Neural cell (in vitro differentiated cells): ENCODE data around the gene F11. TPM values are rescaled to one million over a fixed set of nuclear protein-coding genes. Genes with fewer than 3 reads are reported as not detected.

Source experiments
- H2AFZ ChIP-seq: fragments of 200-600, 300-800 bp; sonication (generic), shearing (Covaris generic); 2 replicates; pipeline ENCODE4 v1.6.0; 2014; ENCODE audit warnings: low read depth, mild to moderate bottlenecking, antibody characterized with exemption, low read length, moderate library complexity
- H3F3A ChIP-seq: fragments of 200-600 bp; shearing (Covaris generic); 2 replicates; pipeline ENCODE4 v1.6.1; 2016; ENCODE audit warnings: mild to moderate bottlenecking, moderate library complexity, mixed read lengths, antibody characterized with exemption, low read length; ENCODE audit not compliant: insufficient read depth, poor library complexity, severe bottlenecking
- H3K27ac ChIP-seq: fragments of 200-600, 300-800 bp; sonication (generic), shearing (Covaris generic); 2 replicates; pipeline ENCODE4 v1.5.1; 2014; ENCODE audit warnings: mild to moderate bottlenecking, low read length, moderate library complexity
- H3K27me3 ChIP-seq: fragments of 300-800, 200-600 bp; sonication (generic), shearing (Covaris generic); 2 replicates; pipeline ENCODE4 v1.6.0; 2014; ENCODE audit warnings: mild to moderate bottlenecking, low read depth, low read length, moderate library complexity; ENCODE audit not compliant: insufficient read depth
- H3K36me3 ChIP-seq: fragments of 300-800, 200-600 bp; sonication (generic), shearing (Covaris generic); 2 replicates; pipeline ENCODE4 v1.5.1; 2014; ENCODE audit warnings: mild to moderate bottlenecking, antibody characterized with exemption, low read length, moderate library complexity; ENCODE audit not compliant: insufficient read depth
- H3K4me2 ChIP-seq: fragments of 300-800, 200-600 bp; sonication (generic), shearing (Covaris generic); 2 replicates; pipeline ENCODE4 v1.6.0; 2014; ENCODE audit warnings: mild to moderate bottlenecking, low read length
- H3K4me3 ChIP-seq: fragments of 300-800, 200-600 bp; sonication (generic), shearing (Covaris generic); 2 replicates; pipeline ENCODE4 v1.5.1; 2014; ENCODE audit warnings: mild to moderate bottlenecking, low read length, moderate library complexity
- H3K79me2 ChIP-seq: fragments of 200-600 bp; shearing (Covaris generic); replicated peaks from 2 replicates; pipeline ENCODE4 v1.6.0; 2014; ENCODE audit warnings: mild to moderate bottlenecking, low read length, moderate library complexity; ENCODE audit not compliant: insufficient read depth
- H3K9ac ChIP-seq: fragments of 300-800, 200-600 bp; sonication (generic), shearing (Covaris generic); 2 replicates; pipeline ENCODE4 v1.6.1; 2016; ENCODE audit warnings: mild to moderate bottlenecking, low read length, mixed read lengths
- H3K9me2 ChIP-seq: fragments of 200-600 bp; shearing (Covaris generic); 2 replicates; pipeline ENCODE4 v1.6.1; 2016; ENCODE audit warnings: mild to moderate bottlenecking, low read length, mixed read lengths; ENCODE audit not compliant: insufficient read depth
- H3K9me3 ChIP-seq: fragments of 200-600, 300-800 bp; sonication (generic), shearing (Covaris generic); 2 replicates; pipeline ENCODE4 v1.6.1; 2016; ENCODE audit warnings: mild to moderate bottlenecking, mixed run types, low read length, moderate library complexity, mixed read lengths
- H4K20me1 ChIP-seq: fragments of 200-600 bp; shearing (Covaris generic); 2 replicates; pipeline ENCODE4 v1.6.1; 2016; ENCODE audit warnings: mild to moderate bottlenecking, mixed run types; ENCODE audit not compliant: insufficient read depth
- EP300 ChIP-seq: fragments of 450-650 bp; conservative IDR thresholded peaks from 2 replicates; pipeline ENCODE4 v1.6.1; 2014; ENCODE audit warnings: antibody characterized with exemption, mild to moderate bottlenecking, moderate library complexity; ENCODE audit not compliant: poor library complexity, severe bottlenecking
- EZH2 ChIP-seq: fragments of 200-600, 300-800 bp; shearing (Covaris generic), sonication (generic); IDR thresholded peaks from 2 replicates; pipeline ENCODE4 v1.6.1; 2014; ENCODE audit warnings: antibody characterized with exemption, low read length, borderline replicate concordance, mild to moderate bottlenecking; ENCODE audit not compliant: insufficient read depth, poor library complexity, severe bottlenecking
- MXI1 ChIP-seq: fragments of 450-650 bp; conservative IDR thresholded peaks from 2 replicates; pipeline ENCODE4 v1.6.1; 2014; ENCODE audit warnings: antibody characterized with exemption, mild to moderate bottlenecking; ENCODE audit not compliant: poor library complexity, severe bottlenecking
- POLR2AphosphoS5 ChIP-seq: IDR thresholded peaks from 2 replicates; pipeline ENCODE4 v1.6.1; 2012
- RAD21 ChIP-seq: fragments of 450-650 bp; conservative IDR thresholded peaks from 2 replicates; pipeline ENCODE4 v1.6.1; 2014; ENCODE audit warnings: antibody characterized with exemption, mild to moderate bottlenecking, moderate library complexity
- SMC3 ChIP-seq: fragments of 450-650 bp; conservative IDR thresholded peaks from 2 replicates; pipeline ENCODE4 v1.6.1; 2014; ENCODE audit warnings: antibody characterized with exemption, mild to moderate bottlenecking, moderate library complexity; ENCODE audit not compliant: poor library complexity
- TAF1 ChIP-seq: IDR thresholded peaks from 2 replicates; pipeline ENCODE4 v1.6.1; 2012; ENCODE audit warnings: low read depth
- polyA plus RNA-seq: library from polyadenylated mRNA; depleted of rRNA; stranded (reverse); fragments of >200 nt; gene quantifications from 2 replicates; pipeline ENCODE4 v1.2.3, GENCODE V29; 2014
- TF ChIP-seq, protein P1 (sequence below): fragments of 450-650 bp; IDR thresholded peaks from 2 replicates; pipeline ENCODE4 v1.5.1; 2014; ENCODE audit warnings: antibody characterized with exemption, mild to moderate bottlenecking, moderate library complexity; ENCODE audit not compliant: poor library complexity, severe bottlenecking
- TF ChIP-seq, protein P2 (sequence below): IDR thresholded peaks from 2 replicates; pipeline ENCODE4 v1.6.1; 2012; ENCODE audit warnings: borderline replicate concordance

The F11 gene
- polyA plus RNA-seq, 1 donor from 2014 or later = not detected

DNA sequence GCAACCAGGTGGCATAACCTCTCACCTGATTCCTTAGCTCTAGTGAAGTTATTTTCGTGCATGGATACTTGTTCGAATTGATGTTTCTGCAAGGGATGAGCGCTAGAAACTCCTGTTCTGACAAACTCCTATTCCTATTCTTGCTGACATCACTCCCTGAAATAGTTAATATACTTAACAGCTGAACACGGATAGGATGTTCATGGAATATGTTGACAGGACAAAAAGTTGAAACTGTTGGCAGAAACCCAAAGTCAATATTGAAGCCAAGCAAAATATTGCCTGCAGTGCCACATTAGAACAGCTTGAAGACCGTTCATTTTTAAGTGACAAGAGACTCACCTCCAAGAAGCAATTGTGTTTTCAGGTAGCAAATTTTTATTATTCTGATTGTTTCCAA is 38.8 kb upstream of the F11 start, which contains the start of gene KLKB1:
TSS of gene KLKB1 (plus strand) at position 287 of the 400 bp plus-strand sequence. CDS start 689 bp downstream, outside the sequence.
- no peaks in the 10 kb centered on the region for H3K79me2 ChIP-seq
- H3K9me3 ChIP-seq = peaks cover 6% of the 10 kb centered on the region
- no peak within 1 kb of the TSS for H3K4me2 ChIP-seq
- no peaks in the 10 kb centered on the region for H3K9me2 ChIP-seq
- TF ChIP-seq MXI1 (no peak), POLR2AphosphoS5 (no peak), EZH2 (no peak), SMC3 (no peak), EP300 (no peak), TAF1 (no peak), RAD21 (no peak)
- TF ChIP-seq, protein P1, sequence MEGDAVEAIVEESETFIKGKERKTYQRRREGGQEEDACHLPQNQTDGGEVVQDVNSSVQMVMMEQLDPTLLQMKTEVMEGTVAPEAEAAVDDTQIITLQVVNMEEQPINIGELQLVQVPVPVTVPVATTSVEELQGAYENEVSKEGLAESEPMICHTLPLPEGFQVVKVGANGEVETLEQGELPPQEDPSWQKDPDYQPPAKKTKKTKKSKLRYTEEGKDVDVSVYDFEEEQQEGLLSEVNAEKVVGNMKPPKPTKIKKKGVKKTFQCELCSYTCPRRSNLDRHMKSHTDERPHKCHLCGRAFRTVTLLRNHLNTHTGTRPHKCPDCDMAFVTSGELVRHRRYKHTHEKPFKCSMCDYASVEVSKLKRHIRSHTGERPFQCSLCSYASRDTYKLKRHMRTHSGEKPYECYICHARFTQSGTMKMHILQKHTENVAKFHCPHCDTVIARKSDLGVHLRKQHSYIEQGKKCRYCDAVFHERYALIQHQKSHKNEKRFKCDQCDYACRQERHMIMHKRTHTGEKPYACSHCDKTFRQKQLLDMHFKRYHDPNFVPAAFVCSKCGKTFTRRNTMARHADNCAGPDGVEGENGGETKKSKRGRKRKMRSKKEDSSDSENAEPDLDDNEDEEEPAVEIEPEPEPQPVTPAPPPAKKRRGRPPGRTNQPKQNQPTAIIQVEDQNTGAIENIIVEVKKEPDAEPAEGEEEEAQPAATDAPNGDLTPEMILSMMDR = no peak
- TF ChIP-seq, protein P2, sequence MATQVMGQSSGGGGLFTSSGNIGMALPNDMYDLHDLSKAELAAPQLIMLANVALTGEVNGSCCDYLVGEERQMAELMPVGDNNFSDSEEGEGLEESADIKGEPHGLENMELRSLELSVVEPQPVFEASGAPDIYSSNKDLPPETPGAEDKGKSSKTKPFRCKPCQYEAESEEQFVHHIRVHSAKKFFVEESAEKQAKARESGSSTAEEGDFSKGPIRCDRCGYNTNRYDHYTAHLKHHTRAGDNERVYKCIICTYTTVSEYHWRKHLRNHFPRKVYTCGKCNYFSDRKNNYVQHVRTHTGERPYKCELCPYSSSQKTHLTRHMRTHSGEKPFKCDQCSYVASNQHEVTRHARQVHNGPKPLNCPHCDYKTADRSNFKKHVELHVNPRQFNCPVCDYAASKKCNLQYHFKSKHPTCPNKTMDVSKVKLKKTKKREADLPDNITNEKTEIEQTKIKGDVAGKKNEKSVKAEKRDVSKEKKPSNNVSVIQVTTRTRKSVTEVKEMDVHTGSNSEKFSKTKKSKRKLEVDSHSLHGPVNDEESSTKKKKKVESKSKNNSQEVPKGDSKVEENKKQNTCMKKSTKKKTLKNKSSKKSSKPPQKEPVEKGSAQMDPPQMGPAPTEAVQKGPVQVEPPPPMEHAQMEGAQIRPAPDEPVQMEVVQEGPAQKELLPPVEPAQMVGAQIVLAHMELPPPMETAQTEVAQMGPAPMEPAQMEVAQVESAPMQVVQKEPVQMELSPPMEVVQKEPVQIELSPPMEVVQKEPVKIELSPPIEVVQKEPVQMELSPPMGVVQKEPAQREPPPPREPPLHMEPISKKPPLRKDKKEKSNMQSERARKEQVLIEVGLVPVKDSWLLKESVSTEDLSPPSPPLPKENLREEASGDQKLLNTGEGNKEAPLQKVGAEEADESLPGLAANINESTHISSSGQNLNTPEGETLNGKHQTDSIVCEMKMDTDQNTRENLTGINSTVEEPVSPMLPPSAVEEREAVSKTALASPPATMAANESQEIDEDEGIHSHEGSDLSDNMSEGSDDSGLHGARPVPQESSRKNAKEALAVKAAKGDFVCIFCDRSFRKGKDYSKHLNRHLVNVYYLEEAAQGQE = no peak
- H2AFZ ChIP-seq = no peak within 1 kb of the TSS
- no peak within 1 kb of the TSS for H3K27ac ChIP-seq
- H3K27me3 ChIP-seq = no peaks in the 10 kb centered on the region
- no peak within 1 kb of the TSS for H3K4me3 ChIP-seq
- H3K36me3 ChIP-seq = no peaks in the 10 kb centered on the region
- H4K20me1 ChIP-seq = no peaks in the 10 kb centered on the region
- H3K9ac ChIP-seq = no peak within 1 kb of the TSS
- no peaks in the 10 kb centered on the region for H3F3A ChIP-seq

DNA sequence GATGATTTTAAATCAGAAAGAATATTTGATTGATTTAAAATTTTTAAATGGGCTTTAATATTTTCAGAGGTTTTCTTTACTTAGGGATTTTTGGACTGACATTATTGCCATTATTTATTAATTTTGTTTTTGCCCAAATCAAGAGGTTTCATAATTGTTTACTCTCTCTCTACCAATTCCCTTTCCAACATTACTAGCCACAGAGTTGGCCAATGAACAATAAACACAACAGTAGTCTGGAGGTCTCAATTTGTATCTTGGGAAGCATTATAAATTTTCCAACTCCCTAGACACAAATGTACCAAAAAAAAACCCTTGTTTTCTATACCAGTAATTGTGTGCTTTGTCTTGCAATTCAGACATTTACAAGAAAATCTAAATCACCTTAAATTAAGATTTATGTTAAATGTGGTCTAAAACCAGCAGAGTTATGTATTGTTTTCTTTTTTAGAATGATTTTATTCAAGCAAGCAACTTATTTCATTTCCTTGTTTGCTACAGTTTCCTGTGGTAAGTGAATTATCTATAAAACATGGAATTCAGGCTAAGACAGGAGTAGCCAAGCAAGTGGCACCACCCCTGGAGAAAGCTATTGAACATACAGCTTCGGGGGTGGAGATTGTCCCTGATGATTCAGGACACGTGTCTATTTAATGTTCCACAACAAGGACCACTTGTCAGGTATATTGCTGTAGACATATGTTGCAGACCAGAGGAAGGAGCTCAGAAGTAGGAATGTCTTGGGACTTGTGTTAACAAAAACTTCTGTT is 38.1 kb upstream of the F11 start:
- Histone ChIP-seq H3K79me2 (no peaks in the 10 kb centered on the region), H3K9me3 (peaks cover 6% of the 10 kb centered on the region), H4K20me1 (no peaks in the 10 kb centered on the region), H3K9me2 (no peaks in the 10 kb centered on the region), H3F3A (no peaks in the 10 kb centered on the region), H3K4me2 (no peak overlapping the region), H3K27me3 (no peaks in the 10 kb centered on the region), H3K4me3 (no peak overlapping the region), H3K36me3 (no peaks in the 10 kb centered on the region), H3K27ac (no peak overlapping the region), H3K9ac (no peak overlapping the region), H2AFZ (no peak overlapping the region)
- TF ChIP-seq, protein P1 = no peak
- TF ChIP-seq EP300 = no peak
- TF ChIP-seq, protein P2 = no peak
- no peak for TF ChIP-seq RAD21
- no peak for TF ChIP-seq MXI1
- no peak for TF ChIP-seq POLR2AphosphoS5
- no peak for TF ChIP-seq EZH2
- TF ChIP-seq TAF1 = no peak
- no peak for TF ChIP-seq SMC3
